ENCODE data around the gene WNT7B.

DNA sequence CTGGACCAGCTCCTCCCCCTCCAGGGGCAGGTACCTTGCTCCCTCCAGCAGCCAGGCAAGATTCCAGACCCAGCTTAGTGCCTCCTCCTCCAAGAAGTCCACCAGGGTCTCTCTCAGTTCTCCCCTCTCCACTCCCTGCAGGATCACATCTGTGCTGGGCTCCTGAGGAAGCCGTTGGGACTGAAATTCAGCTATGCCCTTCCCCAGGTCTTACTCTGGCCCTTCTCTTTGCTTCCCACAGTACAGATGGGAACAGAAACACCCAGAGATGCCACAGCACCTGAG, 14.6 kb downstream of the WNT7B start:
- TF ChIP-seq, protein P1, sequence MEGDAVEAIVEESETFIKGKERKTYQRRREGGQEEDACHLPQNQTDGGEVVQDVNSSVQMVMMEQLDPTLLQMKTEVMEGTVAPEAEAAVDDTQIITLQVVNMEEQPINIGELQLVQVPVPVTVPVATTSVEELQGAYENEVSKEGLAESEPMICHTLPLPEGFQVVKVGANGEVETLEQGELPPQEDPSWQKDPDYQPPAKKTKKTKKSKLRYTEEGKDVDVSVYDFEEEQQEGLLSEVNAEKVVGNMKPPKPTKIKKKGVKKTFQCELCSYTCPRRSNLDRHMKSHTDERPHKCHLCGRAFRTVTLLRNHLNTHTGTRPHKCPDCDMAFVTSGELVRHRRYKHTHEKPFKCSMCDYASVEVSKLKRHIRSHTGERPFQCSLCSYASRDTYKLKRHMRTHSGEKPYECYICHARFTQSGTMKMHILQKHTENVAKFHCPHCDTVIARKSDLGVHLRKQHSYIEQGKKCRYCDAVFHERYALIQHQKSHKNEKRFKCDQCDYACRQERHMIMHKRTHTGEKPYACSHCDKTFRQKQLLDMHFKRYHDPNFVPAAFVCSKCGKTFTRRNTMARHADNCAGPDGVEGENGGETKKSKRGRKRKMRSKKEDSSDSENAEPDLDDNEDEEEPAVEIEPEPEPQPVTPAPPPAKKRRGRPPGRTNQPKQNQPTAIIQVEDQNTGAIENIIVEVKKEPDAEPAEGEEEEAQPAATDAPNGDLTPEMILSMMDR (IDR thresholded peaks at IDR 0.05) = no peak
- TF ChIP-seq EP300 (IDR thresholded peaks at IDR 0.05) (no peak), POLR2A (IDR thresholded peaks at IDR 0.05) (no peak)
